OCI-LY7 (cell line): ENCODE results near the gene CD6. TPM values are rescaled to one million over a fixed set of nuclear protein-coding genes. Genes with fewer than 3 reads are reported as not detected.
A peak's percentile ranks its signal among the peaks of the same experiment; 100 is the strongest.

ENCODE experiments used
- BruUV-seq: library from RNA; stranded (reverse); fragments of 400-500 nt; replicated peaks from 2 replicates; lab custom pipeline; 2021; lab: Mats Ljungman, UMichigan
- CTCF ChIA-PET: fragments of 300-600 bp; sonication (Branson Sonifier 250); formaldehyde crosslinking; loops from one replicate; lab custom pipeline; 2022; ENCODE audit warnings: antibody characterized with exemption; ENCODE audit not compliant: unreplicated experiment; lab: Charles Lee
- POLR2A ChIA-PET: fragments of 300-600 bp; sonication (Branson Sonifier 250); formaldehyde crosslinking; loops from one replicate; lab custom pipeline; 2022; ENCODE audit warnings: antibody characterized with exemption; lab: Charles Lee
- DNase-seq: peaks from one replicate; pipeline ENCODE4 v3.0.0-alpha.2; 2015; ENCODE audit warnings: low spot score
- H2AFZ ChIP-seq: fragments of 200-600 bp; sonication (generic), shearing (Covaris generic); 2 replicates; pipeline ENCODE4 v1.6.1; 2014; ENCODE audit warnings: mild to moderate bottlenecking, antibody characterized with exemption, low read length, moderate library complexity
- H3K27ac ChIP-seq: fragments of 200-600 bp; sonication (generic); 2 replicates; pipeline ENCODE4 v1.5.1; 2014; ENCODE audit warnings: mixed run types, low read depth, mild to moderate bottlenecking, moderate library complexity, low read length, inconsistent platforms; ENCODE audit not compliant: poor library complexity, severe bottlenecking
- H3K36me3 ChIP-seq: fragments of 200-600 bp; sonication (generic); 2 replicates; pipeline ENCODE4 v1.6.1; 2014; ENCODE audit warnings: mild to moderate bottlenecking, antibody characterized with exemption, low read length, moderate library complexity, mixed read lengths; ENCODE audit not compliant: insufficient read depth
- H3K4me1 ChIP-seq: fragments of 200-600 bp; sonication (generic); 2 replicates; pipeline ENCODE4 v1.5.1; 2014; ENCODE audit warnings: mild to moderate bottlenecking, low read length; ENCODE audit not compliant: insufficient read depth, poor library complexity, severe bottlenecking
- H3K4me2 ChIP-seq: fragments of 200-600 bp; sonication (generic); 2 replicates; pipeline ENCODE4 v1.6.1; 2014; ENCODE audit warnings: mild to moderate bottlenecking, low read length
- H3K4me3 ChIP-seq: fragments of 200-600 bp; sonication (generic); 2 replicates; pipeline ENCODE4 v1.5.1; 2014; ENCODE audit warnings: mild to moderate bottlenecking, low read depth, low read length; ENCODE audit not compliant: poor library complexity, severe bottlenecking
- H3K79me2 ChIP-seq: fragments of 200-600 bp; sonication (generic); 2 replicates; pipeline ENCODE4 v1.6.1; 2016; ENCODE audit warnings: low read depth, mild to moderate bottlenecking, low read length, moderate library complexity, mixed read lengths; ENCODE audit not compliant: insufficient read depth
- H3K9me2 ChIP-seq: fragments of 200-600 bp; sonication (generic); 2 replicates; pipeline ENCODE4 v1.6.1; 2016; ENCODE audit warnings: mild to moderate bottlenecking, low read length, mixed read lengths; ENCODE audit not compliant: insufficient read depth
- H3K9me3 ChIP-seq: fragments of 200-600 bp; sonication (generic); 2 replicates; pipeline ENCODE4 v1.6.1; 2014; ENCODE audit warnings: mild to moderate bottlenecking, mixed run types, low read length, mixed read lengths
- H4K20me1 ChIP-seq: fragments of 200-600 bp; sonication (generic); 2 replicates; pipeline ENCODE4 v1.6.1; 2014; ENCODE audit warnings: mild to moderate bottlenecking, antibody characterized with exemption, low read length, moderate library complexity, mixed read lengths; ENCODE audit not compliant: insufficient read depth
- EZH2phosphoT487 ChIP-seq: fragments of 200-600 bp; sonication (generic); IDR thresholded peaks from 2 replicates; pipeline ENCODE4 v1.6.1; 2018; ENCODE audit warnings: low read depth, borderline replicate concordance, mild to moderate bottlenecking, mixed run types, antibody characterized with exemption, low read length, moderate library complexity, mixed read lengths
- intact Hi-C: fragments of 100-400 bp; cut with micrococcal nuclease; formaldehyde crosslinking; loops from one replicate; pipeline ENCODE4 v1.10.0; 2022; ENCODE audit not compliant: unreplicated experiment
- total RNA-seq, 2 experiments: library from RNA; depleted of rRNA in 1 of 2; stranded (reverse); fragments of >200 nt in 1 of 2; shearing (Covaris generic) in 1 of 2; gene quantifications; 2 replicates each; pipeline ENCODE4 v1.2.3, GENCODE V29; 2014 to 2022
- TF ChIP-seq, protein P1 (sequence below): fragments of 200-600 bp; sonication (generic); conservative IDR thresholded peaks from 2 replicates; pipeline ENCODE4 v1.5.1; 2014; ENCODE audit warnings: mild to moderate bottlenecking, antibody characterized with exemption, low read length, moderate library complexity, mixed read lengths

CD6 gene
- total RNA-seq, 2 experiments from 2014 or later, result not detected

DNA sequence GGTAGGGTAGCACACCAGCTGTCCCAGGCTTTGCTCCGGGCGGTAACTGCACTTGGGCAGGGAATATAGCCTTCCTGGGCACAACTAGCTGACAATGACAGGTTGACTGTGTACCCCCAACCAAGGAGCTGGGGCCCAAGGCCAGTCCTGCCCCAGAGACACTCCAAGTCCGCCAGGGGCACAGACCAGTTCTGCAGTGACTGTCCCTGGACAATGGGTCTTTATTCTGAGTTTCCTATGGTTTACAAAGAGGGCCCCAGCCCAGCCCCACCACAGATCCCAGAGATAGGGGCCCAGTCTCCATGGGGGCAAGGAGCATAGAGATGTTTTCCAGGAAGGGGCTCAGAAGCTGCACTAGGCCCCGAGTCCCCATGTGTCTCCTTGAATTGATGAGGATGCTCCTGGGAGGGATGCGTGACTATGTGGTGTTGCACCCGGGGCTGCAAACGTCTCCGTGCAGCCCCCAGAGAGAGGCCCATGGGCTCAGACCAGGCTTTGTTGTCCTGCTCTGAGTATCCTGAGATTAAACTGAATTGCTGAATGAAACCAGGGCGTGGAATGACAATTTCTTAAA is 48.4 kb downstream of the CD6 start:
- Histone ChIP-seq H3K4me2 (no peak overlapping the region), H3K36me3 (no peaks in the 10 kb centered on the region), H2AFZ (no peak overlapping the region), H3K9me2 (no peaks in the 10 kb centered on the region), H4K20me1 (no peaks in the 10 kb centered on the region), H3K79me2 (no peaks in the 10 kb centered on the region), H3K9me3 (no peaks in the 10 kb centered on the region), H3K4me3 (no peak overlapping the region), H3K4me1 (peaks cover 20% of the 10 kb centered on the region), H3K27ac (no peak overlapping the region)
- intact Hi-C loops, result no loop called here
- no TSS peak for BruUV-seq
- no peak for DNase-seq
- TF ChIP-seq, protein P1, sequence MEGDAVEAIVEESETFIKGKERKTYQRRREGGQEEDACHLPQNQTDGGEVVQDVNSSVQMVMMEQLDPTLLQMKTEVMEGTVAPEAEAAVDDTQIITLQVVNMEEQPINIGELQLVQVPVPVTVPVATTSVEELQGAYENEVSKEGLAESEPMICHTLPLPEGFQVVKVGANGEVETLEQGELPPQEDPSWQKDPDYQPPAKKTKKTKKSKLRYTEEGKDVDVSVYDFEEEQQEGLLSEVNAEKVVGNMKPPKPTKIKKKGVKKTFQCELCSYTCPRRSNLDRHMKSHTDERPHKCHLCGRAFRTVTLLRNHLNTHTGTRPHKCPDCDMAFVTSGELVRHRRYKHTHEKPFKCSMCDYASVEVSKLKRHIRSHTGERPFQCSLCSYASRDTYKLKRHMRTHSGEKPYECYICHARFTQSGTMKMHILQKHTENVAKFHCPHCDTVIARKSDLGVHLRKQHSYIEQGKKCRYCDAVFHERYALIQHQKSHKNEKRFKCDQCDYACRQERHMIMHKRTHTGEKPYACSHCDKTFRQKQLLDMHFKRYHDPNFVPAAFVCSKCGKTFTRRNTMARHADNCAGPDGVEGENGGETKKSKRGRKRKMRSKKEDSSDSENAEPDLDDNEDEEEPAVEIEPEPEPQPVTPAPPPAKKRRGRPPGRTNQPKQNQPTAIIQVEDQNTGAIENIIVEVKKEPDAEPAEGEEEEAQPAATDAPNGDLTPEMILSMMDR, result no peak
- TF ChIP-seq EZH2phosphoT487, result no peak
- CTCF ChIA-PET, result no interaction called here
- POLR2A ChIA-PET, result no interaction called here

DNA sequence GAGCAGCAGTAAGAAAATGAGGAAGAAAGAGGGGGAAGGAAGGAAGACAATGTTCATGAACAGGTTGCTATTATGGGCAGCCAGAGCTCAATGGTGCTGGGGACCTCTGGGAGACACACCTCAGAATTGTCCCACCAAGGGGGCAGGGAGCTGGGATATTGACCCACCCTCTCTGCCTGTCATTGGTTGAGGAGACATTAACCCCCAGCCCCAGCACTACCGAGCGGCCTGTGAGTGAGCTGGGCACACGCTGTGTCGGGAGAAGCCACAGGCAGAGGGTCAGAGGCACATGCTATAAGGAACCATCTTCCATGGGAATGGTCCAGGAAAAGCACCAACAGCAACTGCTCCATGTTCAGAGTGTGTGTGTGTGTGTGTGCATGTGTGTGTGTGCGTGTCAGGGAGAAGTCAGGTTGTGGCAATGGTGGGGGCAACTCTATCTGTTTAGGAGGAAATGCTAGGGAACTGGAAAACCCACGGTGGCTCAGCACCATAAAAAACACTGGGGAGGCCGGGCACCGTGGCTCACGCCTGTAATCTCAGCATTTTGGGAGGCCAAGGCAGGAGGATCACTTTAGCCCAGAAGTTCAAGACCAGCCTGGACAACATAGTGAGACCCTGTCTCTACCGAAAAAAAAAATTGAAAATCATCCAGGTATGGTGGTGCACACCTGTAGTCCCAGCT is 49.2 kb downstream of the CD6 start:
- Histone ChIP-seq H4K20me1 (no peaks in the 10 kb centered on the region), H3K36me3 (no peaks in the 10 kb centered on the region), H2AFZ (no peak overlapping the region), H3K27ac (no peak overlapping the region), H3K4me2 (no peak overlapping the region), H3K9me3 (no peaks in the 10 kb centered on the region), H3K9me2 (no peaks in the 10 kb centered on the region), H3K4me3 (no peak overlapping the region), H3K4me1 (peaks cover 23% of the 10 kb centered on the region), H3K79me2 (no peaks in the 10 kb centered on the region)
- ChIA-PET POLR2A (interaction anchor here (0.7 kb wide), 2 partner anchors 38 to 51 kb away, joined by 3 read pairs; no protein-coding TSS in a partner anchor), CTCF (no interaction called here)
- no peak for DNase-seq
- BruUV-seq, result no TSS peak
- intact Hi-C loops, result no loop called here
- TF ChIP-seq, protein P1, result no peak
- no peak for TF ChIP-seq EZH2phosphoT487

DNA sequence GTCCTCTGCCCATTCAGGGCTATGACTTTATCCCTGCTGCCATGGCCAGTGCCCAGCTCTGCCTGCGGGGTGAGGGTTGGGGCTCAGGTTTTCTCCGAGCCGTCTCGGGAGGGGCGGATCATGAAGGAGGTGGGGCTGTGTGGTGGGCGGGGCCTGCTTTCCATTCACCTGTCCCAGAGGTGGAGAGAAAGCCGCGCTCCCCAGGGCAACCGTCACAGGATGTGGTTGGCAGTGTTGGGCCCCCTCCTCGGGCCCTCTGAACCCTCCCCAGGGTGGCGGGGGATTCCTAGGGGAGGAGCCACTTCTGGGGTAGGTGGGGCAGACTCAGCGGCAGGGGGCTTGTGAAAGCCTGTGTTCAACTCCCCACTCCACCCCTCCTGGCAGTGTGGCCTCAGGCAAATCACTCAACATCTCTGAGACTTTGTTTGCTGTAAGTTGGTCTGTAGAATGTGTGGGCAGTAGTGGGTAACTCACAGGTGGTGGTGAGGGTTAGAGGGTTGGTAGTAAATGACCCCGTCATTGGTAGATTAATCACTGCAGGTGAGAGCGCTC is 50.3 kb downstream of the CD6 start:
- no peaks in the 10 kb centered on the region for H3K9me2 ChIP-seq
- peak overlapping the region; percentile 33; the same call in 1 of the 2 replicates for H2AFZ ChIP-seq
- H3K9me3 ChIP-seq, result no peaks in the 10 kb centered on the region
- no peak overlapping the region for H3K27ac ChIP-seq
- intact Hi-C loops, result no loop called here
- peaks cover 34% of the 10 kb centered on the region for H3K4me1 ChIP-seq
- TF ChIP-seq EZH2phosphoT487, result no peak
- TF ChIP-seq, protein P1, result no peak
- ChIA-PET CTCF (no interaction called here), POLR2A (no interaction called here)
- H3K4me2 ChIP-seq, result peak overlapping the region; percentile 59
- H4K20me1 ChIP-seq, result no peaks in the 10 kb centered on the region
- DNase-seq, result peak; percentile 60
- no peaks in the 10 kb centered on the region for H3K36me3 ChIP-seq
- no TSS peak for BruUV-seq
- H3K4me3 ChIP-seq, result peak overlapping the region; percentile 37
- H3K79me2 ChIP-seq, result no peaks in the 10 kb centered on the region
